ENCODE results near the gene GZMM.

The GZMM gene

DNA sequence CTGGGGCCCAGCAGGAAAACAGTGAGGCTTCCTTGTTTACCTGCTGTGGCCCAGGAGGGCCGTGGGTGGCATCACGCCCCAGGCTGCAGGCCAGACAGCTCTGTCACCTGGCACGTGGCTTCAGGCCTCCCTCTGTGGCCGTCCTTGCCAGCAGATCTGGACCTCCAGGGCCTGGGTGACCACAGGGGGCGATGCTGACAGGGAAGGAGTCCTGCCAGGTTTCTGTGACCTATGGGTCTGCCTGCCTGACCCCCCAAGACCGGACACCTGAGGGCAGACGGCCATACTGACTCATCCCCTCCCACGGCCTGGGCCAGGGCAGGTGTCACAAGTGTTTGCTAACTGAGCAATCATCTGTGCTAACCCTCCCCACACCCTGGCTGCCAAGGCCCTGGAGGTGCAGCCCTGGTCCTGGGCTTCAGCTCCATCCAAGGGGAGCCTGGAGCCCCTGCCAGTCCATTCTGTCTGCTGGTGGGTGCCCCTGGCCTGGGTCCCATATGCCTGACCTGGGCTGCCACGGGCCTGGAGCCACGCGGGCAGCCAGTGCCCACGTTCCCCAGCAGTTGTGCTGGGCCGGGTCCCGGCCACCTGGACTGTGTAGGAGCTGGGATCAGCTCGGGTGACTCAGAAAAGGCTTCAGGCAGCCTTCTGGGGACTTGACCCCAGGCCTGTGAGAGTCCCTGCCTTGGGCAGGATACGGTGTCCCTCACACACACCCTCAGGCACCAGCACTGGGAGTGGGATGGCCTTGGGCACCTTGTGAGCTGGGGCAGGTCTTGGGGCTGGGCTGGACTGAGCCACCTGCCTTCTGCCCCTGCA is 8.6 kb upstream of the GZMM start:
- DNase-seq, result no peak

DNA sequence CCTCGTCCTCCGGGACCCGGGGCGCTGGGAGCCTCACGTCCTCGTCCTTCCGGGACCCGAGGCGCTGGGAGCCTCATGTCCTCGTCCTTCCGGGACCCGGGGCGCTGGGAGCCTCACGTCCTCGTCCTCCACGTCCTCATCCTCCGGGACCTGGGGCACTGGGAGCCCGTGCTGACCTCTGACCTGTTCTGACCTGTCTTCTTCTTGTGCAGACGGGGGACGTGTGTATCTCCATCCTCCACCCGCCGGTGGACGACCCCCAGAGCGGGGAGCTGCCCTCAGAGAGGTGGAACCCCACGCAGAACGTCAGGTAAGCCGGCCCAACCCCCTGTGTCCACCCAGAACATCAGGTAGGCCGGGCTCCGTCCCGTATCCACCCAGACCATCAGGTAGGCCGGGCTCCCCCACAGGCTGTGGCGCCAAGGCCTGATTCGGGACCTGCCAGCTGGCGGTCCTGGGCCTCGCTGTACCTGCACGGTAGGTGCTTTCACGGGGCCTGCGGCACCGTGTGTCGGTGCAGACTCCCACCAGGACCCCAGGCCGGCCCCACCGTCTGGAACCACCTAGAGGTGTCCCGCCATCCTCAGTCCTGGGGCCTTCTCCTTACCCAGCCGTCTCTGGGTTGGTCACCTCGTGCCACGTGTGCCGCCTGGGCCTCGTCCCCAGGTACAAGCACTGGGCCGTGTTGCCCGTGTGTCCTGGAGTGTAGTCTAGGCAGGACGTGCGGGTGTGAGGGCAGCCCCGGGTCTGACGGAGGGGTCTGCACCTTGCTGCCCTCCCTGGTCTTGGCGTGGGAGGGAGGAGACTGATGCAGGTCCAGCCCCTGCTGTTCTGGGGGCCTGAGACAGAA is 7.6 kb upstream of the GZMM start:
- no peak for DNase-seq

DNA sequence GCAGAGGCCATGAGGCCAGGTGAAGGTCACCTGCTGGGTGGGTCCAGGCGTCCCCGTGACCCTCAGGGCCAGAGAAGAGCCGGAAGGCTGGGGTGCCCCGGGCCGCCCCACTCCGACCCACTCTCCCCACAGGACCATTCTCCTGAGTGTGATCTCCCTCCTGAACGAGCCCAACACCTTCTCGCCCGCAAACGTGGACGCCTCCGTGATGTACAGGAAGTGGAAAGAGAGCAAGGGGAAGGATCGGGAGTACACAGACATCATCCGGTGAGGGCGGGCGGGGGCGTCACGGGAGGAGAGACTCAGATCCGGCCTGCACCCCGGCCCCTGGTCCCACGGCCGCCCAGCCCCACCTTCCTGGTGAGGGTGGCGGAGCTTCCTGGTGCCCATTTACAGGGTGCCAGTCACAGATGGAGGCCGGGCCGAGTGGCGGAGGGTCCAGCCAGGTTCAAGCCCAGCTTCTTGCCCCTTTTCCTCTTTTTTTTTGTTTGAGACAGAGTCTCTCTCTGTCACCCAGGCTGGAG is 6.9 kb upstream of the GZMM start:
- DNase-seq, result no peak

DNA sequence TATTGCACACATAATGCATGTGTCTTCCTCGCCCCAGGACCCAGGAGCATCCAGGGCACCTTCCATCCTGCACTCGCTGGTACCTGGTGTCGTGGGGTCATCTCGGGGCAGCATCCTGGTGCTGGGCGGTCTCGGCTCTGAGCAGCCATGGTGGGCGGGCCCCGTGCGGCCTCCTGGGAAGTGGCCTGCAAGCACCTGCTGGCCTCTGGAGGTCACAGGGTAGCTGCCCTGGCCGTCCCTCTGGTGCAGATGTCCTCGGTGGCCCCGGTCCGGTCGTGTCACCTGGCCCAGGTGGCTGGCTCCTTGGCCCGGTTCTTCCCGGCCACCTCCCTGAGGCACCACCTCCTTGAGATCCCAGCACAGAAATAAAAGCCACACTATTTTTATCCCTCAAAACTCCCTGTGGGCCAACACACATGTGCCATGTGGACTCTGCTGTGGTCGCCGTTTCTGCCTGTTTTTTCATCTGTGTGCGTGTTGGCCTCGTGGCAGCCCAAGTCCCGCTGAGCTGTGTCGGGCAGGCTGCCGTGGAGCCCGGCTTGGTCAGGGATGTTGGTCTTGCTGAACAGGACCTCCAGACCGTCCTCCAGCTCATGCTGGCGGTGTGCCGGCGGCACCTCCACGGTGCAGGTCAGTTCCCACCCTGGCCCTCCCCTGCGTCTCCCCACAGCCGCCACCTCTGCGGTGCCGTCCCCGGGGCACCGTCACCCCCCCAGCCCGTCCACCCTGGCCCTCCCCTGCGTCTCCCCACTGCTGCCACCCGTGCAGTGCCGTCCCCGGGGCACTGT is 5.0 kb upstream of the GZMM start:
- no peak for DNase-seq

DNA sequence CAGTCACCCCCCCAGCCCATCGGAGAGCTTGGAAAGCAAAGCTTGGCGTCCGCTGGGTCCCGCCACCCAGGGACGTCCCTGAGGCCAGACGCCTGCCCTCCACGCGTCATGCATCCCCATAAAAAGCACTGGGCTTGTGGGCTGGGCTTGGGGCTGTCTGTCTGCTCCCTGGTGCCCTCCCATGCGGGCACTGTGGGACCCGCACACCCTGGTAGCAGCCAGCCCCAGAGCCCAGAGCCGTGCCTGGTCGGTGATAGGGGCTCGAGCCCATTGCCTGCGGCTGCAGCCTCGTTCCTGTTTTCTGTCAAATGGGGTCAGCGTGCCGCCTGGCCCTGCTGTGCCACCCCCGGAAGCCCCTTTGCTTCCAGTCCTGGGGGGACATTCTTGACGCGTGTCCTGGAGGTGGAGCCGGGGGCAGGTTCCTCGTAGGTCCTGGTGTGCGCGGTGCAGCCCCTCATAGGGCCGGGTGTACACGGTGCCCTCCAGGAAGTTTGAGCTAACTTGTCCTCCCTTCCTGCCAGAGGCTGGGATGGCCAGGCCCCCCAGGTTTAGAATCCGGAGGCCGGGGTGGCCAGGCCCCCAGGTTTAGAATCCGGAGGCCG is 4.3 kb upstream of the GZMM start:
- DNase-seq, result no peak

DNA sequence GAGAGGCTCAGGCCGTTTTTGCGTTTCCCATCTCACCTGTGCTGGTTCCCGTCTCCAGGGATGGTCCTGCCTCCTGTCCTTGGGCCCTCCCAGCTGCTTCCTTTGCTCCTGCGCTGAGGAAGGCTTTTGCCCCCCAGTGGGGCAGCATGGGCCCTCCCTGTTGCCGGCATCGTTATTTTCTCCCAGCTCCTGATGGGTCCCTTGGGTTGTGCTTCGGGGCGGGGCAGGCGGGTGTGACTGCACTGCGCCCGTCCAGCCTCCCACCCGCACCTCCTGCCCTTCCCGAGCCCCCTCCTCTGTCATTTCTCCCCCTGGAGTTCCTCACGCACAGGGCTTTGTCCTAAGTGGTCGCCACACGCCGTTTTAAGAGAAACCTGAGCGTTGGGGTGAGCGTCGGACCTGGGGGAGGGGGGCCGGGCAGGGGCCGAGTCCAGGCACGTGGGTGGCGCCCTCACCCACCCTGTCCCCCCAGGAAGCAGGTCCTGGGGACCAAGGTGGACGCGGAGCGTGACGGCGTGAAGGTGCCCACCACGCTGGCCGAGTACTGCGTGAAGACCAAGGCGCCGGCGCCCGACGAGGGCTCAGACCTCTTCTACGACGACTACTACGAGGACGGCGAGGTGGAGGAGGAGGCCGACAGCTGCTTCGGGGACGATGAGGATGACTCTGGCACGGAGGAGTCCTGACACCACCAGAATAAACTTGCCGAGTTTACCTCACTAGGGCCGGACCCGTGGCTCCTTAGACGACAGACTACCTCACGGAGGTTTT is 2.8 kb upstream of the GZMM start:
- no peak for DNase-seq

DNA sequence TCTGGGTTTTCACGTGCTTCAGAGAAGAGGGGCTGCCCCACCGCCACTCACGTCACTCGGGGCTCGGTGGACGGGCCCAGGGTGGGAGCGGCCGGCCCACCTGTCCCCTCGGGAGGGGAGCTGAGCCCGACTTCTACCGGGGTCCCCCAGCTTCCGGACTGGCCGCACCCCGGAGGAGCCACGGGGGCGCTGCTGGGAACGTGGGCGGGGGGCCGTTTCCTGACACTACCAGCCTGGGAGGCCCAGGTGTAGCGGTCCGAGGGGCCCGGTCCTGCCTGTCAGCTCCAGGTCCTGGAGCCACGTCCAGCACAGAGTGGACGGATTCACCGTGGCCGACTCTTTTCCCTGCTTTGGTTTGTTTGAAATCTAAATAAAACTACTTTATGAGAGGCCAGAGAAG is 2.2 kb upstream of the GZMM start:
- DNase-seq, result no peak

DNA sequence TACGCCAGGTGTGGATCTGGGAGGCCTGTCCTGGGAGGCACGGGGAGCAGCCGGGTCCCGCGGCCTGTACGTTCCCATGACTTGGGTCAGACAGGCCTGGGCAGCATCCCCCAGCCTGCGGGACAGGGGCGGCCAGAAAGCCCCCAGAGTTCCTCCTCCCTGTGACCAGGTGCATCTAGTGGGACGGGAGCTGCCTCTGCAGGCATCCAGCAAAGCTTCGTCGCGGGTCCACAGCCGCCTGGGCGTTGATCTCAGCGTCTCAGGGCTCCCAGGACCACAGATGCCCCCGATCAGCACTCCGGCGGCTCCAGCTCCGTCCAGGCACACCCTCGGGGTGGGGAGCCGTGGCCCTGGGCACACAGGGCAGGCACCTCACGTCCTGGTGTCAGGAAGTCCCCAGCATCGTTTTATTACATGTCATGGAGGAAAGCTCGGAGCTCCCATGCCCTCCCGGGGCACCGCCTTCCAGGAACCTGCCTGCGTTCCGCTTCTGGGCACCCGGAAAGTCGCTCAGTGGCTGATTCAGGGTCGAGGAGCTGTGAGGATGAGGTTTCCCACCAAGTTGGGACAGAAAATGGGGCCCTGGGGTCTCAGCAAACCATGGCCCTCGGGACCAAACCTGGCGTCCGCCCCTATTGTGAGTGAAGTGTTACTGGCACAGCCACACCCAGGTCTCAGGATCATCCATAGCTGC is 1.5 kb upstream of the GZMM start:
- DNase-seq, result no peak

DNA sequence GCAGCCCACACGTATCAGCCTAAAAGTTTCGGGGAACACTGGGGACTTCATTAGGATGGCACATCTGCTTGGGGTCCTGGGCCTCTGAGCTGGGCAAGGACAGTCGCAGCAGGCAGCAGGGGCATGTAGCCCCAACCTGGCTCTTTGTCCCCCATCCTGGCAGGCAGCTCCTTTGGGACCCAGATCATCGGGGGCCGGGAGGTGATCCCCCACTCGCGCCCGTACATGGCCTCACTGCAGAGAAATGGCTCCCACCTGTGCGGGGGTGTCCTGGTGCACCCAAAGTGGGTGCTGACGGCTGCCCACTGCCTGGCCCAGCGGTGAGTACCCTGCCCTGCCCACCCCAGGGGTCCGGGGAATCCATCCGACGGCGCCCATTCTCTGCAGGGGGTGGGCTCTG is 3.3 kb downstream of the GZMM start:
- no peak for DNase-seq

DNA sequence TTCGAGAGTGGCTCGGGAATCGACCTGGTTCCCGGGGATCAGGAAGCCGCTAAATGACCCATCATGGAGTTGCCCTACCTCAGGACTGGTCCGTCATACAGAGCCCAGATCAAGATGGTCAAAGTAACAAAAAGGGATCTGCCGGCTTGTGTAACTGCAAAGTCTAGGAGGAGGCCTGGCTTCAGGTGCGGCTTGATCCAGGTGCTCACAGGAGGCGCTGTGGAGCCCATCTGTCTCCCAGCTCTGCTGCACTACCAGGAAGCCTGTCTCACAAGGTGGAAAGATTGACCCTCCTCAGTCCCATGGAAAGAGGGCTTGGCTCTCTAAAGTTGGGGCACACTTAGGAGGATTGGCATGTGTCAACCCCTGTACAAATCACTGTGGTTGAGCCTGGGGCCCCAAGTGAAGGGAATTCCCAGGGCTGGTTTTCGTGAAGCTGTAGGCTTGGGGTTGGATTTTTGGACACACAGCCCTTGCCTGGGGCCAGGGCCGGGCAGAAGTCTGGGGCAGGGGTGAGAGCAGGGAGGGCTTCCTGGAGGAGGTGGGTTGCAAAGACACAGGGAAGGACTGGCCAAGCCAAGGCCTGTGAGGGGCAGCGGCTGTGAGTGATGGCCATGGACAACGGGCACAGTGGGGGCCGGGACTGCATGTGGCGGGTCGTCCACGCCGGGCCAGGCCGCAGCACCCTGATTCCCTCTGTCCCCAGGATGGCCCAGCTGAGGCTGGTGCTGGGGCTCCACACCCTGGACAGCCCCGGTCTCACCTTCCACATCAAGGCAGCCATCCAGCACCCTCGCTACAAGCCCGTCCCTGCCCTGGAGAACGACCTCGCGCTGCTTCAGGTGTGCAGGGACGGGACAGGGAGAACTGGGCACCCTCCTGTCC is 4.2 kb downstream of the GZMM start:
- DNase-seq, result no peak

DNA sequence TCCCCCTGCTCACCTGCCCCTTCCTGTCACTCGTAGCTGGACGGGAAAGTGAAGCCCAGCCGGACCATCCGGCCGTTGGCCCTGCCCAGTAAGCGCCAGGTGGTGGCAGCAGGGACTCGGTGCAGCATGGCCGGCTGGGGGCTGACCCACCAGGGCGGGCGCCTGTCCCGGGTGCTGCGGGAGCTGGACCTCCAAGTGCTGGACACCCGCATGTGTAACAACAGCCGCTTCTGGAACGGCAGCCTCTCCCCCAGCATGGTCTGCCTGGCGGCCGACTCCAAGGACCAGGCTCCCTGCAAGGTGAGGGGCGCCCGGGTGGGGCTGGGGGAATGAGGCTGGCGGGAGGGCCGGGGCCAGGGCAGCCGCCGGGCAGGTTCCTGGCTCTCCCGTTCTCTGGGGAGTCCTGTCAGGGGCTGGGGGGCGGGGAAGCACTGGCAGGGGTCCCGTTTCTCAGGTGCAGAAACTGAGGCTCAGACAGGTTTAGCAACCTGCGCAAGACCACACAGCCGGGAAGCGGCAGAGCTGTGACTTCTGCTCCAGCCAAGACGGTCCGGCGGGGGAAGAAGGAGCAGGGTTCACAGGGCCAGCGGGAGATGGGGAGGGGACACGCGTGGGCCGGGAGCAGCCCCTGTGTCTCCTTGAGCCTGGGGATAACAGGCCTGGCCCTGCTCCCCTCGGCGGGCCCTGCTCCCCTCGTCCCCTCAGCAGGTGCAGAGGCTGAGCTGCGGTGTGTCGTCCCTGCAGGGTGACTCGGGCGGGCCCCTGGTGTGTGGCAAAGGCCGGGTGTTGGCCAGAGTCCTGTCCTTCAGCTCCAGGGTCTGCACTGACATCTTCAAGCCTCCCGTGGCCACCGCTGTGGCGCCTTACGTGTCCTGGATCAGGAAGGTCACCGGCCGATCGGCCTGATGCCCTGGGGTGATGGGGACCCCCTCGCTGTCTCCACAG is 5.3 kb downstream of the GZMM start:
- no peak for DNase-seq

DNA sequence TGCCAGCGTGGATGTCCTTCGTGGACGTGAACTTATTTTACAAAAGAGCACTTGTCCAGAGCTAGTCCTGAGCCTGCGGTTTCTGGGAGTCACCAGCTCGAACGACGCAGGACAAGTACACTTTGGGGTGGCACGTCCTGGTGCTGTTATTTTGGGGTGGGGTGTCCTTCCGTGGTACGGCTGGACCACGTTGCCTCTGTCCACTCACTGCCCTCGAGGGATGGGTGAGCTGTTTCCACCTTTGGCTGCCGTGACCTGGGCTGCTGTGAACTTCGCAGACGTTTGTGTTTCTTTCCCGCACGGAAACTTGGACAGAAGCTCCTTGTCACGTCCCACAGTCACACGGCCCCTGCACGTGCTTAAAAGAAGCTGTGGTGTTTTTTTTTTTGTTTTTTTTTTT is 11.0 kb downstream of the GZMM start:
- no peak for DNase-seq

DNA sequence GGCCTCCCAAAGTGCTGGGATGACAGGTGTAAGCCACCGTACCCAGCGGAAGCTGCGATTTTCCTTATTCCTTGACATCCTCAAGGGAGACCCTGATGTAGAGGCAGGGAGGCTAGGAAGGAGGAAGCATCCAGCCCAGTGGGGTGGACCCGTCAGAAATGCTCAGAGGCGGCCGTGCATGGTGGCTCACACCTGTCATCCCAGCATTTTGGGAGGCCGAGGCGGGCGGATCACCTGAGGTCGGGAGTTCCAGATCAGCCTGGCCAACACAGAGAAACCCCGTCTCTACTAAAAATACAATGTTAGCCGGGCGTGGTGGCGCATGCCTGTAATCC is 11.6 kb downstream of the GZMM start:
- DNase-seq, result no peak

DNA sequence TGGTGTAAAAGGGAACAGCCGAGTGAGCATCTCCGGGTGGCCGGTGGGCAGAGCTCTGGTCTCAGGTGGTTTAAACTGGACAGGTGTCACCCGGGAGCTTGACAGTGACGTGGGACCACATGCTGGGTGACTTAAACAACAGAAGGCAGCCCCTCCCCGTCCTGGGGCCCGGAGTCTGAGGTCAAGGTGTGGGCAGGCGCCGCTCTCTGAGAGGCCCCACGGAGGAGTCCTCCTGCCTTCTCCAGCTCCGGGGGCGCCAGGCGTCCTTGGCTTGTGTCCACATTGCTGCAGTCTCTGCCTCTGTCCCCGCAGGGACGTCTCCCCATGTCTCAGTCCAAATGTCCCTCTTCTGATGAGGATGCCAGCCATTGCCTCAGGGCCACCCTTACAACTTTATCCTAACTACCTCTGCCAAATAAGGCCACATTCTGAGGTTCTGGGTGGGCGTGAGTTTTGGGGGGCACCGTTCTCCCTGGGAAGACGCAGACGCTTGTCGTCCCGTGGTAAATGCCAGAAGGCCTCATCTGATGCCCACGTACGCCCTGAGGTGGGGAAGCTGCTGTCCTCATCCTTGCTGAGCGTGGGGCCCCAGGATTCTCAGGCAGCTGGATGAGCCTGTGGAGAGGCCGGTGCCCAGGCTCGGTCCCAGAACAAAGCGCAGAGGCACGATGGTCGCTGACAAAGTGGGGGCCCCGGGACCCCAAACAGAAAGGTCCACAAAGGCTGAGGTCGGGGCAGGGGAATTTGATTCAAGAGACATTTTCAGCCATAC is 12.9 kb downstream of the GZMM start:
- DNase-seq, result no peak

DNA sequence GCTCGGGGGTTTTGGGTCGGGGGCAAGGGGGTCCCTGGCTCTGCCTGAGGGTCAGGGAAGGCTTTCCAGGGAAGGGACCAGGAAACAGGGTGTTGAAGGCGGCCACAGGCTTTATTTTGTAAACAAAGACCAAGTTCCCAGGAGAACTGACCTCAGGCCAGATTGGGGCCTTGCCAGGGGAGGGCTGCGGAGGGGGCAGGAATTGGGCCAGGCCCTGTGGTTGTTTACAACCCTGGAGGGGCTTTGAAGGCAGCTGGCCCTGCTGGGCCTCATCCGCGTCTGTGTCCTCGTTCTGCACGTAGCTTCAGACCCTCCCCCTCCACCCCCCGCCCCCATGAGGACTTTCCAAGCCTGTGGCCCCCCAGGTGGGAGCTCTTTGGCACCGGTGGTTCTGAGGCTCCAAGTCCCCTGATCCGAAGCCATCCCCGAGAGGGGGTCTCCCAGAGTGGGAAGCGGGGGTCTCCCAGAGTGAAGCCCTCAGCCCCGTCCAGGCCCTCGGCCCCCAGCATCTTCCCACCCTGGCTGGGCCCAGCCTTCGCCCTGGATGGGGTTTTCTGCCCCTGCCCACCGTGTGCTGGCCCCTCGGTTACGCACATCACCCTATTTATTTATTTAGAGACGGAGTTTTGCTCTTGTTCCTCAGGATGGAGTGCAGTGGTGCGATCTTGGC is 15.1 kb downstream of the GZMM start:
- DNase-seq, result no peak

DNA sequence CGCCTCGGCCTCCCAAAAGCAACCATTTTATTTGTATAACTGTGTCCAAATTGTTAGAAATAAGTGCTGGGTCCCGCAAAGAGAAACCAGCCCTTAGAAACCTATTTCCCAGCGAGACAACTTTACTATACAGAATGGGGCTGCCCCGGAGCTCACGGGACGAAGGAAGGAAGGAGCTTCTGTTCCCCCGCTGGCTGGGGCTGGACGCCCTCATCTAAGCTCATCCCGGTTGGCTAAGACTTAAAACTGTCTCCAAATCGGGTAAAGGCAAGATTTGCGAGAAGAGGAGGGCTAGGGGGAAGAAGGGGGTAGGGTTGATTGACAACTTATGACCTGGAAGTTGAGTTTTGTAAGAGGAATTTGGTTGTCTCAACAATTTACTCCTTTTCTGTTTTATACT is 16.3 kb downstream of the GZMM start:
- no peak for DNase-seq

DNA sequence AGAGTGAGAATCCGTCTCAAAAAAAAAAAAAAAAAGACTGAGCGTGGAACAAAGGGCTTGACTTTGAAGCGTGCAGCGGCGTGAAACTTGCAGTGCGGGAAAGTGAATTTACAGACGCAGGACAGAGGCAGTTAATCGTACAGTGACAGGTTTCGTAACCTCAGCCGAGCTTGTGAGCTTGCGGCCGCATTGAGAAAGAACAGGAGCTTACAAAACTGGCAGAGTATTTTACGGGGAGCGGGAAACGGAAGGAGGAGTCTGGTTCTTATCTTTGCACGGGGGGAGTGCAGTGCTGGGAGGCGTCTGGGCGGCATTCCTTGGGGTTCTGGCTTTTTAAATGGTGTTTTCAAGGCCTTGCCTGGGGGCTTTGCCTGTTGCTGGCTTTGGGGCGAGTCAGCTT is 22.6 kb downstream of the GZMM start:
- no peak for DNase-seq

DNA sequence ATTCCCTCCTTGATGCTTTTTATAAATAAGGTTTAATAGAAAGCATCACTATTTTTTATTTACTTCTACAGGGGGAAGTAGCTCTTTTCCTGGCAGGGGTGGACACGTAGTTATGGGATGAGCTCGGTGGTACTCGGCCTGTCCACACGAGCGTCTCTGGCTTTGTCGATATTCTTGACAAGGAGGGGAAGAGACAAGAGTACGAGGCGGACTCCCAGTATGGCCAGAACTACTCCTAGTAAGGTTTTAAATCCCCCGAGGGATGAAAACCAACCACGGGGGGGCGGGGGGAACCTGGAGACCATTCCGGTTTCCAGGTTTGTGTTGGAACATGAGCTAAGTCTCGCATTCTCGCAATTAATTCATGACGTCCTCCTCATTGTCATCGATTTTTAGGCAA is 23.0 kb downstream of the GZMM start:
- no peak for DNase-seq
